GM23338 (cell line): Measurements from ENCODE around the gene S100PBP. TPM values are rescaled to one million over a fixed set of nuclear protein-coding genes. Genes with fewer than 3 reads are reported as not detected.

Experiments
- ATAC-seq: fragments of 200-7000 bp; cut with Tn5 transposase; 3 replicates; pipeline ENCODE4 v1.9.1; 2020
- DNase-seq: peaks from one replicate; pipeline ENCODE4 v3.0.0-alpha.2; 2015; ENCODE audit warnings: low spot score
- H2AFZ ChIP-seq: fragments of 200-600 bp; sonication (generic); 2 replicates; pipeline ENCODE4 v1.8.0; 2016; ENCODE audit warnings: antibody characterized with exemption, mild to moderate bottlenecking, moderate library complexity
- H3F3A ChIP-seq: fragments of 200-600 bp; sonication (generic); replicated peaks from 2 replicates; pipeline ENCODE4 v1.8.0; 2017; ENCODE audit warnings: antibody characterized with exemption, mixed run types, low read depth
- H3K27ac ChIP-seq: fragments of 200-600 bp; sonication (generic); 2 replicates; pipeline ENCODE4 v1.6.1; 2016; ENCODE audit warnings: low read depth
- H3K27me3 ChIP-seq: fragments of 200-600 bp; sonication (generic); 2 replicates; pipeline ENCODE4 v1.8.0; 2016; ENCODE audit warnings: mild to moderate bottlenecking, mixed run types, moderate library complexity; ENCODE audit not compliant: insufficient read depth
- H3K36me3 ChIP-seq: fragments of 200-600 bp; sonication (generic); 2 replicates; pipeline ENCODE4 v1.8.0; 2016; ENCODE audit warnings: mild to moderate bottlenecking; ENCODE audit not compliant: insufficient read depth
- H3K4me1 ChIP-seq: fragments of 200-600 bp; sonication (generic); 2 replicates; pipeline ENCODE4 v1.8.0; 2016; ENCODE audit warnings: mild to moderate bottlenecking, moderate library complexity; ENCODE audit not compliant: insufficient read depth
- H3K4me2 ChIP-seq: fragments of 200-600 bp; sonication (generic); 2 replicates; pipeline ENCODE4 v1.7.1; 2017; ENCODE audit warnings: mixed run types
- H3K4me3 ChIP-seq: fragments of 200-600 bp; sonication (generic); 2 replicates; pipeline ENCODE4 v1.6.1; 2016; ENCODE audit warnings: mixed run types
- H3K79me2 ChIP-seq: fragments of 200-600 bp; sonication (generic); replicated peaks from 2 replicates; pipeline ENCODE4 v1.8.0; 2017; ENCODE audit warnings: mild to moderate bottlenecking; ENCODE audit not compliant: insufficient read depth
- H3K9me2 ChIP-seq: fragments of 200-600 bp; sonication (generic); 2 replicates; pipeline ENCODE4 v1.8.0; 2017; ENCODE audit not compliant: insufficient read depth
- H4K20me1 ChIP-seq: fragments of 200-600 bp; sonication (generic); replicated peaks from 2 replicates; pipeline ENCODE4 v1.8.0; 2017; ENCODE audit warnings: mild to moderate bottlenecking; ENCODE audit not compliant: insufficient read depth
- H3K27ac Mint-ChIP-seq: 2 replicates; pipeline ENCODE4 v1.8.0; 2020; ENCODE audit warnings: inconsistent platforms, mild to moderate bottlenecking, moderate library complexity, mixed read lengths
- H3K27me3 Mint-ChIP-seq: 3 replicates; pipeline ENCODE4 v1.8.0; 2022; ENCODE audit warnings: low read depth, mild to moderate bottlenecking, moderate library complexity, mixed read lengths, inconsistent platforms; ENCODE audit not compliant: insufficient read depth, poor library complexity
- H3K36me3 Mint-ChIP-seq: 3 replicates; pipeline ENCODE4 v1.8.0; 2021; ENCODE audit warnings: low read depth, mild to moderate bottlenecking, inconsistent platforms, moderate library complexity, mixed read lengths
- H3K4me1 Mint-ChIP-seq: 3 replicates; pipeline ENCODE4 v1.8.0; 2020; ENCODE audit warnings: mild to moderate bottlenecking, inconsistent platforms, mixed read lengths
- H3K4me3 Mint-ChIP-seq: 3 replicates; pipeline ENCODE4 v1.8.0; 2021; ENCODE audit warnings: moderate library complexity, mild to moderate bottlenecking, inconsistent platforms, mixed read lengths
- H3K9me3 Mint-ChIP-seq: 3 replicates; pipeline ENCODE4 v1.8.0; 2020; ENCODE audit warnings: moderate library complexity, mild to moderate bottlenecking, inconsistent platforms, mixed read lengths
- ETS1 ChIP-seq: IDR thresholded peaks from 2 replicates; pipeline ENCODE4 v1.6.1; 2016; ENCODE audit warnings: antibody characterized with exemption
- EZH2 ChIP-seq: fragments of 200-600 bp; sonication (generic); IDR thresholded peaks from one replicate; pipeline ENCODE4 v1.8.0; 2017; ENCODE audit warnings: antibody characterized with exemption, mild to moderate bottlenecking, low read depth; ENCODE audit not compliant: unreplicated experiment
- JUNB ChIP-seq: IDR thresholded peaks from one replicate; pipeline ENCODE4 v1.6.1; 2016; ENCODE audit warnings: antibody characterized with exemption; ENCODE audit not compliant: unreplicated experiment
- POLR2AphosphoS5 ChIP-seq: IDR thresholded peaks from 2 replicates; pipeline ENCODE4 v1.6.1; 2016; ENCODE audit warnings: antibody characterized with exemption, low read depth
- REST ChIP-seq: IDR thresholded peaks from one replicate; pipeline ENCODE4 v1.6.1; 2018; ENCODE audit warnings: antibody characterized with exemption; ENCODE audit not compliant: unreplicated experiment
- STAT1 ChIP-seq: IDR thresholded peaks from one replicate; pipeline ENCODE4 v1.6.1; 2016; ENCODE audit warnings: antibody characterized with exemption; ENCODE audit not compliant: unreplicated experiment
- ZNF114 ChIP-seq: fragments of 250-450 bp; sonication (Bioruptor Pico); IDR thresholded peaks from 2 replicates; pipeline ENCODE4 v1.5.0; 2020; ENCODE audit warnings: mild to moderate bottlenecking, moderate library complexity
- ZNF331 ChIP-seq: fragments of 250-450 bp; sonication (Bioruptor Pico); IDR thresholded peaks from 2 replicates; pipeline ENCODE4 v1.5.0; 2020; ENCODE audit warnings: low read depth, mild to moderate bottlenecking, moderate library complexity
- ZNF462 ChIP-seq: fragments of 250-450 bp; sonication (Bioruptor Pico); IDR thresholded peaks from 2 replicates; pipeline ENCODE4 v1.5.0; 2020; ENCODE audit warnings: mild to moderate bottlenecking, moderate library complexity
- polyA plus RNA-seq: library from polyadenylated mRNA; unstranded; fragments of >200 nt; fragmentation: Nextera tagmentation; extraction: Ambion mirVana; gene quantifications from 2 replicates; pipeline ENCODE4 v1.2.1, GENCODE V29; 2016
- total RNA-seq: library from RNA; depleted of rRNA; stranded (reverse); fragments of >200 nt; shearing (Covaris generic); gene quantifications from 2 replicates; pipeline ENCODE4 v1.2.3, GENCODE V29; 2014

The S100PBP gene
- total and polyA plus RNA-seq, 2 experiments from 2014 or later = 30.6 to 65.2 TPM

GRCh38 chr1:32887623-32888022, 70.2 kb downstream of the S100PBP start:
- DNase-seq (no peak), ATAC-seq (no peak)
- Histone ChIP-seq H3K4me3 (no peak overlapping the region), H2AFZ (no peak overlapping the region), H3K27ac (no peak overlapping the region), H3K4me2 (no peak overlapping the region), H3K4me1 (peaks cover 10% of the 10 kb centered on the region), H3K9me2 (no peaks in the 10 kb centered on the region), H3K36me3 (no peaks in the 10 kb centered on the region), H4K20me1 (peaks cover 6% of the 10 kb centered on the region), H3F3A (peaks cover 7% of the 10 kb centered on the region; the same call in 1 of the 2 replicates), H3K27me3 (peaks cover 64% of the 10 kb centered on the region), H3K79me2 (no peaks in the 10 kb centered on the region)
- no peak overlapping the region for H3K4me3 Mint-ChIP-seq
- no peak for TF ChIP-seq POLR2AphosphoS5
- TF ChIP-seq ZNF114 = no peak
- no peak for TF ChIP-seq JUNB
- no peak for TF ChIP-seq ETS1
- TF ChIP-seq ZNF331 (CRISPR knock-in tag) = no peak
- no peak for TF ChIP-seq EZH2
- TF ChIP-seq REST = no peak
- no peak overlapping the region for H3K27ac Mint-ChIP-seq
- peaks cover 22% of the 10 kb centered on the region for H3K4me1 Mint-ChIP-seq
- H3K27me3 Mint-ChIP-seq = peaks cover 45% of the 10 kb centered on the region
- peaks cover 5% of the 10 kb centered on the region; the same call in 2 of the 3 replicates for H3K9me3 Mint-ChIP-seq
- peaks cover 7% of the 10 kb centered on the region; the same call in 1 of the 3 replicates for H3K36me3 Mint-ChIP-seq

- no peak for ATAC-seq
- Histone ChIP-seq H3K4me2 (no peak overlapping the region), H3K27me3 (peaks cover 64% of the 10 kb centered on the region), H3K4me1 (peaks cover 10% of the 10 kb centered on the region), H3K27ac (no peak overlapping the region), H3K79me2 (no peaks in the 10 kb centered on the region), H2AFZ (no peak overlapping the region), H3K36me3 (no peaks in the 10 kb centered on the region), H3K9me2 (no peaks in the 10 kb centered on the region), H4K20me1 (peaks cover 6% of the 10 kb centered on the region), H3K4me3 (no peak overlapping the region), H3F3A (peaks cover 7% of the 10 kb centered on the region; the same call in 1 of the 2 replicates)
- Mint-ChIP-seq H3K4me1 (peaks cover 23% of the 10 kb centered on the region), H3K27me3 (peaks cover 47% of the 10 kb centered on the region), H3K4me3 (no peak overlapping the region), H3K9me3 (peaks cover 5% of the 10 kb centered on the region; the same call in 2 of the 3 replicates), H3K27ac (no peak overlapping the region), H3K36me3 (peaks cover 8% of the 10 kb centered on the region; the same call in 1 of the 3 replicates)
- no peak for DNase-seq
- TF ChIP-seq EZH2 (no peak), ZNF331 (CRISPR knock-in tag) (no peak), ZNF462 (CRISPR knock-in tag) (no peak), STAT1 (no peak), ETS1 (no peak), JUNB (no peak), POLR2AphosphoS5 (no peak)
These were observed 70.7 kb downstream of the S100PBP start for GRCh38 chr1:32888134-32888533.
